GM21576 (cell line): ENCODE measurements around the gene MX2.
"Not testable (repeated sequence)": the region's sequence is repeated elsewhere in the genome, so short reads cannot be mapped to it uniquely, and the experiment has no call there.

Source experiments
- ATAC-seq: cut with Tn5 transposase; IDR thresholded peaks from one replicate; pipeline ENCODE4 v1.9.1; 2021; ENCODE audit warnings: mild to moderate bottlenecking, moderate library complexity; ENCODE audit not compliant: unreplicated experiment

MX2 gene

DNA sequence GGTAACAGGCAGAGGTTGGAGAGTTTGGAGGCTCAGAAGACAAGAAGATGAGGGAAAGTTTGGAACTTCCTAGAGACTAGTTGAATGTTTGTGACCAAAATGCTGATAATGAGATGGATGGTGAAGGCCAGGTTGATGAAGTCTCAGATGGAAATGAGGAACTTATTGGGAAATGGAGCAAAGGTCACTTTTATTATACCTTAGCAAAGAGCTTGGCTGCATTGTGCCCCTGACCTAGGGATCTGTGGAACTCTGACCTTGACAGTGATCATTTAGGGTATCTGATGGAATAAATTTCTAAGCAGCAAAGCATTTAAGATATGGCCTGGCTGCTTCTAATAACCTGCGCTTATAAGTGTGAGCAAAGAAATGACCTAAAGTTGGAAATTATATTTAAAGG lies 28.1 kb upstream of the MX2 start:
- ATAC-seq: no peak

DNA sequence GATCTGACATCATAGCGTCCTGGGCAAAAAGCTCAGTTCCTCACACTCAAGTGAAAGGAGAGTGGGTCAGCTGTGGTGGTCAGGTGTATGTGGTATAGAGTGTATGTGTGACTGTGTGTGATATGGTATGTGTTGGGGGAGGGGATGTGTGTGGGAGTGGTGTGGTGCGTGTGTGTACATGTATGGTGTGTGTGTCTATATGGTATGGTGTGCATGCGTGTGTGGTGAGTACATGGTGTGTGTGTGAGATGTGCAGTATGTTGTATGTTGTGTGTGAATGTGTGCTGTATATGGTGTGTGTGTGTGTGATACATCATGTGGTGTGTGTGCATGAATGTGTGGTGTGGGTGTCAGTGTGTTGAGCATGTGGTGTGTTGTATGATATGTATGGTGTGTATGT lies 24.3 kb upstream of the MX2 start:
- ATAC-seq: no peak

DNA sequence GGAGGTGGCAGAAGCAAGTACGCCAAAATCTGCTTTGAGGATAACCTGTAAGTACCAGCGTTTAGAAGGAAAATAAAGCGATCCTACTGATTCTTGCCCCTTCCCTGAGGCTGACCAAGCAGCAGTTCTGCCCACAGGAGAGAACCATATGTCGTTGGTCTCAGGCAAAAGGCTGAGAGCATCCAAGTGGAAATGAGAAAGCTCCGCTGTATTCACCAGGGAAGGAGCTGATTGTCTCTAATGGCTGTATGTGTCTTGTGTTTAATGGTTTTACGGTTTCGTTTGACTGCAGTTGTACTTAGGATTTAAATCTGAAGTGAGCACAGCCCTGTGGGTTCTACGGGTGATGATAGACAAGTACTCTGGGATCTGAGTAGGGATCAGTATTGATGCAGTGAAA lies 23.4 kb upstream of the MX2 start:
- ATAC-seq: no peak

DNA sequence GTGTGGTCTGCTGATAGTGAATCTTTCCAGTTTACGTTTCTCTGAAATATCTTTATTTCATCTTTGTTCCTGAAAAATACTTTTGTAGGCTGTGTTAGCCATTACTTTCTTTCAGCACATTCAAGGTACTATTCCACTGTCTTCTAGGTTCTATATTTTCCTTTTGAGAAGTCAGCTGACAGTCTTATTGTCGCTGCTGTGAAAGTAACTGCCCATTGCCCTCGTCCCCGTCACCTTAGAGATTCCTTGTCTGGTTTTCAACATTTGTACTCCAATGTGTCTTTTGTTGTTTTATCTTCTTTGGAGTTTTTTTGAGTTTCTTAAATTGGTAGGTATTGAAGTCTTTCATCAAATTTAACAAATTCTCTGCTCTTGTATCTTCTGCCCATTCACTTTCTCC lies 19.8 kb upstream of the MX2 start:
- ATAC-seq: no peak

DNA sequence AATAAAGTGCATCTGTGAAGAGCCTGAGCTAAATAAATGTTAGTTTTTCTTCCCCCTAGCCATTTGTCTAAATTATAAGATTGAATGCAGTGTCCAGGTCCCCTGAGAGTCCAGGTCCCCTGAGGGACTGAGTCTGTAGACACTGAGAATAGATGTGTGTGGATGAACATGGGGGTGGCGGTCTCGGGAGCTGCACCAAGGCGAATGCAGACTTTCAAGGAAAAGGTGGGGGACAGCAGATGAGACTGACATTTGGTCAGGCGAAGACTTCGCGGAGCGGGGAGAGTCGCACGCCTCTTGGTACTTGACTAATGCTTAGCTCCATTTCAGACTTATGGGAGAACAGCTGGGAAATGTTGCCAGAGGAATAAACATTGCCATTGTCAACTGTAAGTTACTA lies 17.7 kb upstream of the MX2 start:
- ATAC-seq: no peak

DNA sequence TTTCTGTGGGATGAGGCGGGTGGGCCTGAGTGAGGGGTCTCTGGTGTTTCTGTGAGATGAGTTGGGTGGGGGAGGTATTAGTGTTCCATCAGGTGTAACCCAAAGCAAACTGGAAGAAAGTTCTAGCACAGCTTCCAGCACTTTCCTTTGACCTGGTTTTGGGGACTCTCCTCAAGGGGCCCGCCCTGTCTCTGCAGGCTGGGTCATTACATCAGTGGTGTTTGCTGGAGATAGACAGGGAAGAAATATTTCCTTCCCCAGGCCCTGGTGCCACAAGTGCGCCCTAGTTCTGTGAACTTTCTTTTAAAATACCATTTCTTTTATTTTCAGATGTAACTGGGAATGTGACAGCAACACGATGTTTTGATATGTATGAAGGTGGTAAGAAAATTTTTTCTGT lies 16.5 kb upstream of the MX2 start:
- no peak for ATAC-seq

DNA sequence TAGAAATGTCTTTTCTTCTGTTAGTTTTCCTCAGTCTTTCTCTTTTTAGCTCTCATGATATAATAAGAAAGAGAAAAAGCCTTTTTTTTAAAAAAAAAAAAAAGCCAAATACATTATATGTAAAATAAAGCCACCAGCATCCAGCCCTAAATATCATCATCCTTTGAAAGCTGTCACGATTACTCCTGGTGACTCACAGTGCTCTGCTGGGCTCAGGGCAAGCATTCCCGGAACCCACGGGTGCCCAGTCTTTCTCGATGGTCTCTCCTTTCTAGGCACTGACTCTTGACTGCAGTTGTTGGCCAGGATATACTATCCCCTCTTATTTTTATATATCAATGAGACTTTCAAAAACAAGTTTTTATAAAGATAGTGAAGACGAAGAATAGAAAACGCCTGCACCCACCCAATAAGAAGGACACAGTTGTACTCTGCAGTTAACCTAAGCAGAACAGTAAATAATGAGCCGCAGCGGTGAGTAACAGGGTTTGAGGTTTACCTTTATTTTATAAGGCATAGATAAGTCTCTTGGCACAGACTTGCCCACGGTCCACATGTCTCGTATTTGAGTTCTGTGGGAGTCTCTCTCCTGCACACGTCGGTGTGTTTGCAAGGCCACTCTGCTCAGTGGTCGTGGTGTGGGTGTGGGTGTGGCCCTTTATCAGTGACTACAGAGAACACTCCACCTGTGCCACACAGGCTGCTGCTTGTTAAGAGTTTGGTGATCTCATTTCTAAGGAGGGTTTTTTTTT lies 15.7 kb upstream of the MX2 start:
- ATAC-seq: no peak

DNA sequence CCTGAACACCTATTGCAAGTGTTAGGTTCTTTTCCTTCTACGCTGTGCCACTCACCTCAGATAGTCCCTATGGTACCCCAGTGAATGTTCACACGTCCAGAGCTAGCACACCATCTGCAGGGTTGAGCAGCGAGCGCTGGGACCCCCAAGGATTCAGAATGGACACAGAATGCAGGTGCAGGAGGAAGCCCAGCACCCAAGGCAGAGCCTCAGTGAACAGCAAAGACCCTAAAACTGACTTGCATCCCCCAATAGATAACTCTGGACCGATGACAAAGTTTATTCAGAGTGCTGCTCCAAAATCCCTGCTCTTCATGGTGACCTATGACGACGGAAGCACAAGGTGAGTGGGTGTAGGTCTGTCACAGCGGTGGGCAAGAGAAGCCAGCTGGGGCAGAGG lies 15.1 kb upstream of the MX2 start:
- ATAC-seq: no peak

DNA sequence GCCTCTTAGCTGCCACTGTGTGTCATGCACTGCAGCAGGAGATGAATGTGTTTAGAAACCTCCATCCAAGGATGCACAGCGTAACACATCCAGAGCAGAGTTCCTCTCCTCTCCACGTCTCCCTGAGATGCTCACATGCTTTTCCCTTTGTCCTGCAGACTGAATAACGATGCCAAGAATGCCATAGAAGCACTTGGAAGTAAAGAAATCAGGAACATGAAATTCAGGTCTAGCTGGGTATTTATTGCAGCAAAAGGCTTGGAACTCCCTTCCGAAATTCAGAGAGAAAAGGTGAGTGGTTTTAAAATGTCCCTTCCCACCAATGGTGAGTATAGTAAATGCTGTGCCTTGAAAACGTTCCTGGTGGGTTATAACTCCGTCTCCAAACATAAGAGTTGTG lies 13.4 kb upstream of the MX2 start:
- ATAC-seq: no peak

DNA sequence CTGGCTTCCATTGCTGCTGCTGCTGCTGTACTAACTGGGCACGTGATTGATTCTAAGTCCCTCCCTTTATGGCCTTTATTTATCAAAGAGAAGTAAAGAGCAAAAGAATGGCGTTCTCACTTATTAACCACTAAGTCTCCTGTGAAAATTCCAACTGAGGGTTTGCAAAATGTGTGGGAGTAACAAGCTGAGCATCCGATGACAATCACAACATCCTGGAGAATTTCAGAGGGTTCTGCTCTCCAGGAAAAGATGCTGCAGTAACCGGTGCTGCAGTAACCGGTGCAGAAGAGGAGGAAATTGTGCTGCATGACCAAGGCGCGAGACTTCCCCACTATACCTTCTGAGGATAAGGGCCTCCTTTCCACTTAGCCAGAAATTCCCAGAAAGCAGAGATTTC lies 12.7 kb upstream of the MX2 start:
- no peak for ATAC-seq

DNA sequence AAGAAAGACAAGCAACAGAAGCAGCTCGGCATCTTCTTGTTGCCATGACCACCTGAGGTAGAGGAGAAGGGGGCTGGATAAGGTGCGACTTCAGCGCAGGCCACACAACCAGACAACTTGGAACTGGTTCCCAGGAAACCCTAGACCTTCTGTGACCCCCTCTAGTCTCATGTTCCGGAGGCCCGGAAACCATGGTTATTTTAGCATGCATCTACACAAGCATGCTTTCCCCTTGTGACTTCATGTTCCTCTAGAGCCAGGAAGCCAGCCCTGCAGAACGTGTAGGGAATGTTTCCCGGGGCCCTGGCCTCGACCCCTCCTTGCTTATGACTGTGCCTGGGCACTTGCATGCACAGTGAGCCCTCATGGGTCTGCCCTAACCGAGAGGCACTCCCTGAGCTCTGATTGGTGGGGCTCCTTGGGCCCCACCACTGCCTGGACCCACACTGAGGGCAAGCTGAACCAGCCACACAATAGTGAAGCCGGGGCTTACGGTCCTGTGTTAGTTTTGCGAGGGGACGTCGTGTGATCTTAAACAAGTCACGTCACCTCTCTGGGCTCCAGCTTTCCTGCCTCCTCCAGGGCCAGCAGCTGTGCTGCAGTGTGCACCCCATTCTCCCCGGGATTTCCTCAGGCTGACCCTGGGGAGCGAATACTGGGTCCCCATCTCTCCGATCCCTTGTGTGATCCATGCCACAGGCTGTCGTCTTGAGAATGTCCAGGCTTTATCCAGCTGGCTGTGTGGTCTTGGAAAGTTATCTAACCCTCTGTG lies 12.0 kb upstream of the MX2 start:
- ATAC-seq: no peak

DNA sequence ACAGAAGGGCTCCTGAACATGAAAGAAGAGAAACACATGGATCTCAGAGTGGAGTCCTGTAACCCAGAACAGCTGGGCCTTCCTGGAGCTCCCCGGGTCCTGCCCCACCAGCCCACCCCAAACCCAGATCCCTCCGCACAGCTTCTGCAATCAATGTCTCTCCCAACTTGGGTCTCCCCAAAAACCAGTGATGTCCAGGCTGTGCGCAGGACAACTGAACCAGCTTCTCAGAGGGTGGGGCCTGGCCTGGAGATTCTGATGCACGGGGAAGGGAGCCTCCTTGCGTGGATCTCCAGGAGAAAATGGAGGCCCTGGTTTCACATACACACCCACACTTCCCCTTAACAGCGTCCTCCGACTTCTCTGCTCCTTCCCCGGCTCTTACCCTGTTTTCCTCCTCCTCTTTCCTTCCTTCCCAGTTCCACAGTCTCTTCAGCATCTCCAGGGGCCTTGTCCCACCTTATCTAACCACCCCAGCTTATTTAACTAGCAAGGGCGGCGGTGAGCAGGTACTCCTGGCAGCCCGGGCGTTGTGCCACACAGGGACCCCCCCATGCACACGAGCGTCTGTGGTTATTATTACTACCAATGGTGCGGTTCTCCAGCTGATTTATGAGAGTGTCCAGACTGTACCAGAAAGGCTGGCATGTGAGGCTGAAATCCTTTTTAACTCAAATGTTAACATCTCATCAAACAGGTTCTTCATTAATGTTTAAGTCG lies 11.2 kb upstream of the MX2 start:
- ATAC-seq: no peak

DNA sequence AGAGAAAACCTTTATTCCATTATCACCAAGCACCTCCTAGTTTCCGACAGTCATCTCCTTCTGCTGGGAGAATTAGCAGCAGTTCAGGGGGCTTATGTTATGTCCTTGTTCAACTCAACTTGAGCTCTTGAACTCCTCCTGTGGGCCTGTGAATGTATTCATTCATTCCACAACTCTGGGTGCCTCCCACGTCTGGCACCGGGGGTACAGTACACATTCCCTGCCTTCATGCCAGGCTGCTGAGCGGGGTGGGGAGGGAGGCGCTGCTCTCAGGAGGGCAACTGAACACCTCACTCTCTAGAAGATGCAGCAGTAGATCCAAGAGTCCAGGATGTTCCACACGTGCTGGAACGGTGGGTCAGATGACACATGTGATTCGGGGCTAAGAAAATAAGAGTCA lies 4.3 kb upstream of the MX2 start:
- ATAC-seq: no peak

DNA sequence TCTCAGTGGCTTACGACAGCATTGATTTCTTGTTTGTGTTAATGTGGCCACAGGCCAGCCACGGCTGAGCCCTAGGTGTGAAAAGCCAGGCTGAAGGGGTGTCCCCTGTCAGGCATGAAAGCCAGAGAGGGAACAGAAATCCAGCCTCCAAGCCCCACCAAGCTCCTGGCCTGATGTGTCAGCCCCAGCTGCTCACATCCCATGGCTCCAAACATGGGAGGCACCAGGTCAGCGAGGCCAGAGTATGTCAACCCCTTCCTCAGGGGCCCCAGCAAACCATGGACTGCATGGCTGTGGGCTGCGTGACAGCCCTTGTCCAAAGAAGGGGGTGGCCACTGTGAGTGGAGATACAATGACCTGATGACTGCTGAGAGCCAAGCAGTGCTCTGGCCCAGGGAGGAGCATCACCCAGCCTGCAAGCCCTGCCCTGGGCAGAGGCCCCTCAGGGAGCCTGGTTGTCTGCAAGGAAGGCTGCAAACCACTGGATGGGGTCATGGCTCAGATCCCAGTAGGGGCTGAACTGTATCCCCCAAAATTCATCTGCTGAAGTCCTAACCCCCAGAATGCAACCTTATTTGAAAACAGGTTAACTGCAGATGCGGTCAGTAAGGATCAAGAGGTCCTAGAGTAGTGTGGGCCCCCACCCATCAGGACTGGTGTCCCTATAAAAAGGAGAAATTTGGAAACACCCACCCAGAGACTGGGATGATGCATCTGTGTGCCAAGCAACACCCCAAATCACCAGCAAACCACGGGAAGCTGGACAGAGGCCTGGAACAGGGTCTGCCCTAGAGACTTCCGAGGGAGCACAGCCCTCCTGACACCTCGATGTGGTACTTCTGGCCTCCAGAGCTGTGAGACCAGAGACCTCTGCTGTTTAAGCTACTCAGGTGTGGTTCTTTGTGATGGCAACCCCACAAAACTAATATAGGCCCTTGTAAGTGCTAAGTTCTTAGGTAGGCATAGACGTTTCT lies 3.3 kb upstream of the MX2 start:
- no peak for ATAC-seq

DNA sequence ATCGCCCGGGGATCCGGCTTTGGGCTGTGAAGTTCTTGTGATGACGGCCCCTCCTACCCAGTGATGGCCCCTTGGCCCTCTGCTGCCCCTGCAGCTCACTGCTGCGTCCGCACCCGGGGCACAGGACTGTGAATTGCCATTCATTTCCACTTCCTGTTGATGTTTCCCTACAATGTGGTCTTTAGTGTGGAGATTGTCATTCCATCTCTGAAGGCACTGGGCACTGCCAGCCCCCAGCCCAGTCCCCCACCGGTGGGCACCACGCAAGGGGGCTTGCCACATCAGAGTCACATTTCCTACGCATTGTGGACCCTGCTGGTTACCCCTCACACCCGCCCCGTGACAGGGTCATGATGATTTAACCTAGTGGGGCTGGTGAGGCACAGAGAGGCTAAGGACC lies 2.5 kb upstream of the MX2 start:
- no peak for ATAC-seq

DNA sequence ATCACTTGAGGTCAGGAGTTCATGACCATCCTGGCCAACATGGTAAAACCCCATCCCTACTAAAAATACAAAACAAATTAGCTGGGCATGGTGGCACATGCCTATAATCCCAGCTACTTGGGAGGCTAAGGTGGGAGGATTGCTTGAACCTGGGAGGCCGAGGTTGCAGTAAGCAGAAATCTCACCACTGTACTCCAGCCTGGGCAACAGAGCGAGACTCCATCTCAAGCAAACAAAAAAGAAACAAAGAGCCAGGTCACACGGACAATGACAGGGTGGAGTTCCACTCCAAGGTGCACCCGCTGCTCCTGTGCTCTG lies 2.1 kb upstream of the MX2 start:
- not testable (repeated sequence) for ATAC-seq

DNA sequence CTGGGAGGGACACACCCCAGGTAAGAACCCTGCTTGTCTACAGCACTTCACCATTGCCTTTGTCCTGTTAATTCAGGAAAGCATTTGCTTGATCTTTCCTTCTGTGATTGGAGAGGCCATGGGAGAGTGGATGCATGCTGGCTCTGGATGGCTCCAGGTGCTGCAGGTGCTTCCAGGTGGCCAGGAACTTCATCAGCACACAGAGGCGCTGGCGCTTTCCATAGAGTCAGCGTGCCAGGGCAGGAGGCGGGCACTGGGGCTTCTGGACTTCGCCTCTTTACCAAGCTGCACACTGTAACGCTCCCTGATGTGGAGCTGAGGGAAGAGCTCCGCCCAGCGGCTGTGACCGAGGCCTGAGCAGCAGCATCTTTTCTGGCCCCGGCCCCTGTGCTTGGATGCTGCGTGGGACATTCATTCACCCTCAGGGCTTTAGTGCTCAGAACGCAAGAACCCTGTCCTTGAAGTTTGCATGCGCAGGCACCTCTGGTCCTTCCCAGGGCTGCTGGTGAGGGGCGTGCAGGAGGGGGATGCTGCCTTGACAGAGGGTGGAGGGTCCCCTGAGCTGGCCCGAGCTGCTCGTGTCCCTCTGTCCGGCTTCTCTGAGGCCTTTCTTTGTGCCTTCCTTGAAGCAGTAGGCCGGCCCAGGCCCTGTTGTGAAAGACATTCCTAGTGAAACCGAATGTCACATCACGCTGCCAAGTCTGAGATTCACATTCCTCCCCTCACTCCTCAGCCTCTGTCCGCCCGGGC lies 1.6 kb upstream of the MX2 start:
- ATAC-seq: no peak

DNA sequence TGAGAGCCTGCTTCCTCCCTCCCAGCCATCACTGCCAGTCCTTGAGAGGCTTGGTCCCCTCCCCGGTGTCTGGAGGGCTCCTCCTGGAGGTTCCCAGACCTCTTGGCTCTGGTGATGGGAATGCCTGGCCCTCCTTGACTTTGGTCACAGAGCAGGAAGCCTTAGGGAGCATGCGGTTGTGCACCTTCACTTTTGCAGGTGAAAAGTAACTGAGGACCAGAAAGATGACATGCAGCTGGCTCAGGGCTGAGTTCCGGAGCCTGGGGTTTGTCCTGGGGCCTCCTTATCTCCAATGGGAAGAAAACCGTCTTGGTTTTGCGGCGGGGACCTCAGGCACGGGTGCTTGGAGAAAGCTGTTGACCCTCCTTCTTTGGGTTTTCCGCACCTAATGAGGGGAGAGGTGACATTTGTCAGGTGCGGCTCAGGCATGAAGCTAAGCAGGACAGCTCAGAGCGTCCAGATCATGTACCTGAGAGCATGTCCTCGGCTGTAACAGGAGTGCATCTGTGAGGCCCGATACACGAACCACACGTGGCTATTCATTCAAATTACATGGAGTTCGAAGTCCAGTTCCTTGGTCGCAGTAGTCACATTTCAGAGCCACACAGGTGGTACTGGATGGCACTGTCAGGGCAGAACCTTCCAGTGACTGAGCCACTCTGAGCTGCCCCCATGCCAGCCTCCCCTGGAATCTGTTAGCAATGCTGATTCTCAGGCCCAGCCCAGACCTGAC lies 608 bp upstream of the MX2 start:
- no peak for ATAC-seq

DNA sequence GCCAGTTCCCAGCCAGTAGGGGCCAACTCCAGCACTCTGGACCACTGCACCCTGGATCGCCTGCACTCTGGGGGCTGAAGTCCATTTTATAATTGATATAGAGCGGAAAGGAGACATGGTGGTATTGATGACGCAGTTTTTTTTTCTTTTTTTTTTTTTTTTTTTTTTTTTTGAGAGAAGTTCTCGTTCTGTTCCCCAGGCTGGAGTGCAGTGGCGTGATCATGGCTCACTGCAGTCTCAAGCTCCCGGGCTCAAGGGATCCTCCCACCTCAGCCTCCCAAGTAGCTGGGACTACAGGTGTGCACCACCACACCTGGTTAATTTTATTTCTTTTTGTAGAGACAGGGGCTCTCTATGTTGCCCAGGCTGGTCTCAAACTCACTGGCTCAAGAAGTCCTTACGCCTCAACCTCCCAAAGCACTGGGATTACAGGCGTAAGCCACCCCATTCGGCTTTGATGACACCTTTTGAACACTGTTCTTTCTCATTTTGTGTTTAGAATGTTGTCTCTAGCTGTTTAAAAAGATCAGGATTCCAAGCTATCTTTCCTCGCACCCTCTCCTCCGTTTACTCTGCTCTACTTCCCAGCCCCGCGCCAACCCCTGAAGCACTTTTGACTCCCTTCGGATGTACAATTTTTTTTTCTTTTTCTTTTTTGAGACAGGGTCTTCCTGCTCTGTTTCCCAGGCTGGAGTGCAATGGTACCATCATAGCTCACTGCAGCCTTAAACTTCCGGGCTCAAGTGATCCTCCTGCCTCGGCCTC lies 960 bp downstream of the MX2 start:
- no peak for ATAC-seq
